ENCODE measurements around the gene SLC11A2. TPM values are rescaled to one million over a fixed set of nuclear protein-coding genes. Genes with fewer than 3 reads are reported as not detected.

The SLC11A2 gene
- total and polyA plus RNA-seq, 8 donors, result 5.0 to 348 (median 59.7) TPM

GRCh38 chr12:51028813-51029150 lies 2.6 kb upstream of the SLC11A2 start:
- no peak for DNase-seq
- Histone ChIP-seq H3K27me3 (no peaks in the 10 kb centered on the region), H3K36me3 (no peaks in the 10 kb centered on the region), H3K9me3 (no peaks in the 10 kb centered on the region), H3K4me3 (no peak overlapping the region), H3K27ac (no peak overlapping the region), H3K4me1 (peaks cover 6 to 33% (median 12%) of the 10 kb centered on the region in 4 donors)
- TF ChIP-seq CTCF (IDR thresholded peaks at IDR 0.05) (no peak), EP300 (IDR thresholded peaks at IDR 0.05) (no peak), POLR2AphosphoS5 (IDR thresholded peaks at IDR 0.05) (no peak), POLR2A (IDR thresholded peaks at IDR 0.05) (no peak)
- intact Hi-C loops (cut with DNase I; ENCODE audit: low total_unique reads), result no loop called here
- 37 to 53% (median 43%) methylated on average over 5 of the region's 5 CpGs for WGBS, 5 donors

- TF ChIP-seq POLR2A (IDR thresholded peaks at IDR 0.05) (no peak), CTCF (IDR thresholded peaks at IDR 0.05) (peak in 1 of 7 experiments; percentile 22), EP300 (IDR thresholded peaks at IDR 0.05) (no peak), POLR2AphosphoS5 (IDR thresholded peaks at IDR 0.05) (peak in 1 of 3 donors; percentile 20)
- intact Hi-C loops (cut with DNase I; ENCODE audit: low total_unique reads), result no loop called here
- no peaks in the 10 kb centered on the region for H3K36me3 ChIP-seq
- no peaks in the 10 kb centered on the region for H3K27me3 ChIP-seq
- peaks cover 6 to 38% (median 17%) of the 10 kb centered on the region in 4 donors for H3K4me1 ChIP-seq
- no peak overlapping the region for H3K27ac ChIP-seq
- no peak overlapping the region for H3K4me3 ChIP-seq
- no peaks in the 10 kb centered on the region for H3K9me3 ChIP-seq
- DNase-seq, result peak in 1 of 2 donors; percentile 55
- 11 to 18% (median 13%) methylated on average over 9 of the region's 9 CpGs for WGBS, 5 donors
Measured at GRCh38 chr12:51028126-51028812, 2.1 kb upstream of the SLC11A2 start.

- Histone ChIP-seq H3K27ac (no peak overlapping the region), H3K27me3 (no peaks in the 10 kb centered on the region), H3K36me3 (no peaks in the 10 kb centered on the region), H3K9me3 (no peaks in the 10 kb centered on the region), H3K4me3 (no peak overlapping the region), H3K4me1 (peaks cover 6 to 47% (median 23%) of the 10 kb centered on the region in 4 donors)
- no peak for DNase-seq
- 90 to 94% (median 93%) methylated on average over 15 of the region's 15 CpGs for WGBS, 5 donors
- TF ChIP-seq CTCF (IDR thresholded peaks at IDR 0.05) (no peak), EP300 (IDR thresholded peaks at IDR 0.05) (no peak), POLR2A (IDR thresholded peaks at IDR 0.05) (no peak), POLR2AphosphoS5 (IDR thresholded peaks at IDR 0.05) (no peak)
- intact Hi-C loops (cut with DNase I; ENCODE audit: low total_unique reads), result no loop called here
Measured at GRCh38 chr12:51027342-51027835, 1.2 kb upstream of the SLC11A2 start.

- peaks cover 6 to 65% (median 28%) of the 10 kb centered on the region in 4 donors for H3K4me1 ChIP-seq
- DNase-seq, result no peak
- H3K9me3 ChIP-seq, result no peaks in the 10 kb centered on the region
- peak overlapping the region; percentile 94 to 99 (median 96) for H3K27ac ChIP-seq
- H3K36me3 ChIP-seq, result no peaks in the 10 kb centered on the region
- intact Hi-C loops (cut with DNase I; ENCODE audit: low total_unique reads), result no loop called here
- no peaks in the 10 kb centered on the region for H3K27me3 ChIP-seq
- 3 to 9% (median 5%) methylated on average over 7 to 9 of the region's 9 CpGs for WGBS, 5 donors
- H3K4me3 ChIP-seq, result peak overlapping the region; percentile 72 to 87 (median 84)
- TF ChIP-seq POLR2A (IDR thresholded peaks at IDR 0.05) (no peak), CTCF (IDR thresholded peaks at IDR 0.05) (no peak), EP300 (IDR thresholded peaks at IDR 0.05) (no peak), POLR2AphosphoS5 (IDR thresholded peaks at IDR 0.05) (no peak)
Measured at GRCh38 chr12:51025338-51025835, 797 bp downstream of the SLC11A2 start.
